Measurements from ENCODE around the gene PAPLN.

The PAPLN gene

DNA sequence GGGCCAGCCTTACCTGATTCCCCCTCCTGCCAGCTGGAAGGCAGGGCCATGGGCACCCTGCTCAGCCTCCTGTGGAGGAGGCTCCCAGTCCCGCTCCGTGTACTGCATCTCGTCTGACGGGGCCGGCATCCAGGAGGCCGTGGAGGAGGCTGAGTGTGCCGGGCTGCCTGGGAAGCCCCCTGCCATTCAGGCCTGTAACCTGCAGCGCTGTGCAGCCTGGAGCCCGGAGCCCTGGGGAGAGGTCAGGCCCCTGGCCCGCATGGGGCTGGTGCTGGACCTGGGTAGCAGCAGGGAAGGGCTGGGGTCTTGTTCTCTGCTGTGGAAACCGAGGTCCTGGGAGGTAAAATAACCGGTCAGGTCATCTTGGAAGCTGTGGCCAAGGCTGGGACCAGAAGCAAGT, 16.4 kb downstream of the PAPLN start:
- Histone ChIP-seq H3K36me3 (ENCODE audit: low read length) (no peaks in the 10 kb centered on the region), H3K9me3 (ENCODE audit: insufficient read depth, low read length) (no peaks in the 10 kb centered on the region), H3K27me3 (ENCODE audit: low read length) (no peaks in the 10 kb centered on the region), H3K79me2 (ENCODE audit: insufficient read depth, low read length) (no peaks in the 10 kb centered on the region), H3F3A (ENCODE audit: insufficient read depth) (no peaks in the 10 kb centered on the region; the same call in 1 of the 2 replicates), H4K20me1 (ENCODE audit: low read depth, low read length) (no peaks in the 10 kb centered on the region), H3K4me2 (ENCODE audit: low read depth, low read length, poor library complexity, severe bottlenecking) (no peak overlapping the region), H3K4me3 (ENCODE audit: insufficient read depth, low read length, poor library complexity, severe bottlenecking) (no peak overlapping the region), H3K9me2 (replicated peaks; ENCODE audit: insufficient read depth, low read length) (no peaks in the 10 kb centered on the region), H2AFZ (ENCODE audit: low read depth, low read length, severe bottlenecking) (no peak overlapping the region), H3K27ac (ENCODE audit: low read depth, low read length) (no peak overlapping the region), H3K9ac (ENCODE audit: low read length) (no peak overlapping the region)
- TF ChIP-seq, protein P1, sequence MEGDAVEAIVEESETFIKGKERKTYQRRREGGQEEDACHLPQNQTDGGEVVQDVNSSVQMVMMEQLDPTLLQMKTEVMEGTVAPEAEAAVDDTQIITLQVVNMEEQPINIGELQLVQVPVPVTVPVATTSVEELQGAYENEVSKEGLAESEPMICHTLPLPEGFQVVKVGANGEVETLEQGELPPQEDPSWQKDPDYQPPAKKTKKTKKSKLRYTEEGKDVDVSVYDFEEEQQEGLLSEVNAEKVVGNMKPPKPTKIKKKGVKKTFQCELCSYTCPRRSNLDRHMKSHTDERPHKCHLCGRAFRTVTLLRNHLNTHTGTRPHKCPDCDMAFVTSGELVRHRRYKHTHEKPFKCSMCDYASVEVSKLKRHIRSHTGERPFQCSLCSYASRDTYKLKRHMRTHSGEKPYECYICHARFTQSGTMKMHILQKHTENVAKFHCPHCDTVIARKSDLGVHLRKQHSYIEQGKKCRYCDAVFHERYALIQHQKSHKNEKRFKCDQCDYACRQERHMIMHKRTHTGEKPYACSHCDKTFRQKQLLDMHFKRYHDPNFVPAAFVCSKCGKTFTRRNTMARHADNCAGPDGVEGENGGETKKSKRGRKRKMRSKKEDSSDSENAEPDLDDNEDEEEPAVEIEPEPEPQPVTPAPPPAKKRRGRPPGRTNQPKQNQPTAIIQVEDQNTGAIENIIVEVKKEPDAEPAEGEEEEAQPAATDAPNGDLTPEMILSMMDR (IDR thresholded peaks at IDR 0.05; ENCODE audit: insufficient read depth, low read length, poor library complexity, severe bottlenecking), result no peak
- no peak for TF ChIP-seq EZH2phosphoT487 (conservative IDR thresholded peaks at IDR 0.05; ENCODE audit: low read length)

DNA sequence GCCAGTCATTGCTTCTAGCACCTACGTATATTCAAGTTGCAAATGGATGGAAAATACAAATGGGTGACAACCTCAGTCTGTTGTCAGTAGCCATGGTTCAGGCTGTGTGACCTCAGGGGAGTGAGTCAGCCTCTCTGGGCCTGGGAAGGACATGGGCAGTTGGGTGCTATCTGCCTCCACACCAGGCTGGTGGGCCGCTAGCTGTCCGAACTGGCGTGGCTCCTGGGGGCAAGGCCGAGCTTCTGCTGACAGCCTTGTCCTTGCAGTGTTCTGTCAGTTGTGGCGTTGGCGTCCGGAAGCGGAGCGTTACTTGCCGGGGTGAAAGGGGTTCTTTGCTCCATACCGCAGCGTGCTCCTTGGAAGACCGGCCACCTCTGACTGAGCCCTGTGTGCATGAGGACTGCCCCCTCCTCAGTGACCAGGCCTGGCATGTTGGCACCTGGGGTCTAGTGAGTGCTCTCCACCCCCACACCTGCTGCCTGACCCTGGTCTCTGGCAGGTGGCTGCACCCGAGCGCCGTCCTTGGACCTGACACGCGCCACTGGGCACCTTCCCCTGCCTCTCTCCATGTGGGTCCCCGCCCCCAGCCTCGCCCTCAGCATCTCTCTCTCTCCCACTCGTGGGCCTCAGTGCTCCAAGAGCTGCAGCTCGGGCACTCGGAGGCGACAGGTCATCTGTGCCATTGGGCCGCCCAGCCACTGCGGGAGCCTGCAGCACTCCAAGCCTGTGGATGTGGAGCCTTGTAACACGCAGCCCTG, 17.1 kb downstream of the PAPLN start:
- Histone ChIP-seq H3K9ac (ENCODE audit: low read length) (no peak overlapping the region), H3K9me3 (ENCODE audit: insufficient read depth, low read length) (no peaks in the 10 kb centered on the region), H3K9me2 (replicated peaks; ENCODE audit: insufficient read depth, low read length) (no peaks in the 10 kb centered on the region), H3F3A (ENCODE audit: insufficient read depth) (no peaks in the 10 kb centered on the region; the same call in 1 of the 2 replicates), H3K79me2 (ENCODE audit: insufficient read depth, low read length) (no peaks in the 10 kb centered on the region), H3K27ac (ENCODE audit: low read depth, low read length) (no peak overlapping the region), H2AFZ (ENCODE audit: low read depth, low read length, severe bottlenecking) (no peak overlapping the region), H3K4me3 (ENCODE audit: insufficient read depth, low read length, poor library complexity, severe bottlenecking) (no peak overlapping the region), H4K20me1 (ENCODE audit: low read depth, low read length) (no peaks in the 10 kb centered on the region), H3K36me3 (ENCODE audit: low read length) (no peaks in the 10 kb centered on the region), H3K27me3 (ENCODE audit: low read length) (no peaks in the 10 kb centered on the region), H3K4me2 (ENCODE audit: low read depth, low read length, poor library complexity, severe bottlenecking) (no peak overlapping the region)
- TF ChIP-seq, protein P1 (IDR thresholded peaks at IDR 0.05; ENCODE audit: insufficient read depth, low read length, poor library complexity, severe bottlenecking), result no peak
- TF ChIP-seq EZH2phosphoT487 (conservative IDR thresholded peaks at IDR 0.05; ENCODE audit: low read length), result no peak

DNA sequence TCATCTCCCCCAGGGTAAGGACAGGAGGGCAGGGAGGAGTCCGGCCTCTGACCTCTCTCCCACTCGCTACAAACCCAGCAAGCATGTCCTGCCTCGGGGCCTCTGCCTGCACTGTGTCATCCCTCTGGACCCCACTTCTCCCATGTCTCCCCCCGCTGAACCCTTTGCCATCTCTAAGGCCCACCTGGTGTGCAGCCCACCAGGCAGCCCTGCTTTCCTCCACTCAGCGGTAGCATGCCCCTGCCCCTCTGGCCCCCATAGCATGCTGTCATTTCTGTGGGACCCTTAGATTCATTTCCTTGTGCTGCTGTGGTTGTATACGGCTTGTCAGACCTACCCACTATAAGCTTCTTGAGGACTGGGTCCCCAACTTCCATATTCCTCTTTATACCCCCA, 17.7 kb downstream of the PAPLN start:
- Histone ChIP-seq H3K79me2 (ENCODE audit: insufficient read depth, low read length) (no peaks in the 10 kb centered on the region), H3K9me3 (ENCODE audit: insufficient read depth, low read length) (no peaks in the 10 kb centered on the region), H3K4me2 (ENCODE audit: low read depth, low read length, poor library complexity, severe bottlenecking) (no peak overlapping the region), H3K36me3 (ENCODE audit: low read length) (no peaks in the 10 kb centered on the region), H3K27ac (ENCODE audit: low read depth, low read length) (no peak overlapping the region), H3K27me3 (ENCODE audit: low read length) (no peaks in the 10 kb centered on the region), H3F3A (ENCODE audit: insufficient read depth) (no peaks in the 10 kb centered on the region; the same call in 1 of the 2 replicates), H3K4me3 (ENCODE audit: insufficient read depth, low read length, poor library complexity, severe bottlenecking) (no peak overlapping the region), H3K9me2 (replicated peaks; ENCODE audit: insufficient read depth, low read length) (no peaks in the 10 kb centered on the region), H4K20me1 (ENCODE audit: low read depth, low read length) (no peaks in the 10 kb centered on the region), H2AFZ (ENCODE audit: low read depth, low read length, severe bottlenecking) (no peak overlapping the region), H3K9ac (ENCODE audit: low read length) (no peak overlapping the region)
- TF ChIP-seq EZH2phosphoT487 (conservative IDR thresholded peaks at IDR 0.05; ENCODE audit: low read length), result no peak
- TF ChIP-seq, protein P1 (IDR thresholded peaks at IDR 0.05; ENCODE audit: insufficient read depth, low read length, poor library complexity, severe bottlenecking), result no peak

Data from SU-DHL-6 (cell line).